Liver (tissue), 3 donors: ENCODE measurements around the gene HUS1B.

Experiments used
- CTCF ChIP-seq: fragments of 150-350 bp; IDR thresholded peaks from 2 replicates; pipeline ENCODE4 v1.5.1; 2017; ENCODE audit warnings: improper control_type of control experiment, low read depth, low read length; ENCODE audit not compliant: missing input control
- EGR1 ChIP-seq, 2 donors: IDR thresholded peaks; 2 replicates each; pipeline ENCODE4 v1.6.1; 2016 to 2018; ENCODE audit warnings: antibody characterized with exemption in 2 of 2, low read depth in 2 of 2
- FOXA1 ChIP-seq: IDR thresholded peaks from 2 replicates; pipeline ENCODE4 v1.6.1; 2016; ENCODE audit warnings: antibody characterized with exemption
- GABPA ChIP-seq, 2 donors: IDR thresholded peaks in 1 of 2; conservative IDR thresholded peaks in 1 of 2; 2 replicates each; pipeline ENCODE4 v1.6.1; 2016; ENCODE audit warnings: antibody characterized with exemption in 2 of 2, mild to moderate bottlenecking in 1 of 2, moderate library complexity in 1 of 2
- JUND ChIP-seq, 2 donors: IDR thresholded peaks; 2 replicates each; pipeline ENCODE4 v1.6.1; 2016; ENCODE audit warnings: antibody characterized with exemption in 2 of 2
- NR2F2 ChIP-seq: IDR thresholded peaks from 2 replicates; pipeline ENCODE4 v1.6.1; 2016; ENCODE audit warnings: antibody characterized with exemption
- RAD21 ChIP-seq, 2 donors: IDR thresholded peaks; 2 replicates each; pipeline ENCODE4 v1.6.1; 2016; ENCODE audit warnings: antibody characterized with exemption in 2 of 2, mild to moderate bottlenecking in 2 of 2
- SP1 ChIP-seq: IDR thresholded peaks from 2 replicates; pipeline ENCODE4 v1.6.1; 2018; ENCODE audit warnings: antibody characterized with exemption, mild to moderate bottlenecking
- TAF1 ChIP-seq: conservative IDR thresholded peaks from 2 replicates; pipeline ENCODE4 v1.6.1; 2016; ENCODE audit warnings: antibody characterized with exemption, mild to moderate bottlenecking
- YY1 ChIP-seq: IDR thresholded peaks from 2 replicates; pipeline ENCODE4 v1.6.1; 2016; ENCODE audit warnings: antibody characterized with exemption, mild to moderate bottlenecking
- ZBTB33 ChIP-seq: IDR thresholded peaks from 2 replicates; pipeline ENCODE4 v1.6.1; 2016; ENCODE audit warnings: antibody characterized with exemption
- TF ChIP-seq, protein P1 (sequence below): IDR thresholded peaks from 2 replicates; pipeline ENCODE4 v1.6.1; 2016; ENCODE audit warnings: antibody characterized with exemption
- TF ChIP-seq, protein P2 (sequence below): IDR thresholded peaks from 2 replicates; pipeline ENCODE4 v1.6.1; 2016; ENCODE audit warnings: antibody characterized with exemption, mild to moderate bottlenecking
- TF ChIP-seq, protein P3 (sequence below): IDR thresholded peaks from 2 replicates; pipeline ENCODE4 v1.6.1; 2016; ENCODE audit warnings: antibody characterized with exemption
- donor health status: healthy.
- donor health status: healthy.

DNA sequence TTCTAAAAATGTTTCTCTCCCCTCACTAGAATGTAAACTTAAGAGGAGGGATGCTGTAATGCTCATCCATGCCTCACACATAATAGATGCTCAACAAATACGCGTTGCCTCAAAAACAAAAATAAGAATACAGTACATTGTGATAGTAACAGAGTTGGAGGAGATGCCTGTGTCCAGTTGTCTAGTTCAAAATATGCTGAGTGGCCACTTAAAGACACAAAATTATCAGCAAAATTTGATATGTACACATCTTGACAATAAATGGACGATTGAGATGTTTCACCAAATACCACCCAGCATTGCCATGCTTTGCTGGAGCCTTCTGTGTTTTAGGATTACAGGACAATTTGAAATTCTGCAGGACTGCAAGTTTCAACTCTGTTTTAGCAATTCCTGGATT lies 43.6 kb upstream of the HUS1B start:
- TF ChIP-seq CTCF (no peak), TAF1 (no peak), YY1 (no peak), ZBTB33 (no peak), RAD21 (IDR thresholded peaks at IDR 0.05) (no peak), NR2F2 (no peak), SP1 (no peak), EGR1 (IDR thresholded peaks at IDR 0.05; ENCODE audit: low read depth in 2 of 2) (no peak), GABPA (IDR thresholded peaks at IDR 0.05 in 1 of 2, conservative IDR thresholded peaks at IDR 0.05 in 1 of 2) (no peak), FOXA1 (no peak), JUND (IDR thresholded peaks at IDR 0.05) (no peak)
- TF ChIP-seq, protein P1, sequence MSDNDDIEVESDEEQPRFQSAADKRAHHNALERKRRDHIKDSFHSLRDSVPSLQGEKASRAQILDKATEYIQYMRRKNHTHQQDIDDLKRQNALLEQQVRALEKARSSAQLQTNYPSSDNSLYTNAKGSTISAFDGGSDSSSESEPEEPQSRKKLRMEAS, result no peak
- TF ChIP-seq, protein P2, sequence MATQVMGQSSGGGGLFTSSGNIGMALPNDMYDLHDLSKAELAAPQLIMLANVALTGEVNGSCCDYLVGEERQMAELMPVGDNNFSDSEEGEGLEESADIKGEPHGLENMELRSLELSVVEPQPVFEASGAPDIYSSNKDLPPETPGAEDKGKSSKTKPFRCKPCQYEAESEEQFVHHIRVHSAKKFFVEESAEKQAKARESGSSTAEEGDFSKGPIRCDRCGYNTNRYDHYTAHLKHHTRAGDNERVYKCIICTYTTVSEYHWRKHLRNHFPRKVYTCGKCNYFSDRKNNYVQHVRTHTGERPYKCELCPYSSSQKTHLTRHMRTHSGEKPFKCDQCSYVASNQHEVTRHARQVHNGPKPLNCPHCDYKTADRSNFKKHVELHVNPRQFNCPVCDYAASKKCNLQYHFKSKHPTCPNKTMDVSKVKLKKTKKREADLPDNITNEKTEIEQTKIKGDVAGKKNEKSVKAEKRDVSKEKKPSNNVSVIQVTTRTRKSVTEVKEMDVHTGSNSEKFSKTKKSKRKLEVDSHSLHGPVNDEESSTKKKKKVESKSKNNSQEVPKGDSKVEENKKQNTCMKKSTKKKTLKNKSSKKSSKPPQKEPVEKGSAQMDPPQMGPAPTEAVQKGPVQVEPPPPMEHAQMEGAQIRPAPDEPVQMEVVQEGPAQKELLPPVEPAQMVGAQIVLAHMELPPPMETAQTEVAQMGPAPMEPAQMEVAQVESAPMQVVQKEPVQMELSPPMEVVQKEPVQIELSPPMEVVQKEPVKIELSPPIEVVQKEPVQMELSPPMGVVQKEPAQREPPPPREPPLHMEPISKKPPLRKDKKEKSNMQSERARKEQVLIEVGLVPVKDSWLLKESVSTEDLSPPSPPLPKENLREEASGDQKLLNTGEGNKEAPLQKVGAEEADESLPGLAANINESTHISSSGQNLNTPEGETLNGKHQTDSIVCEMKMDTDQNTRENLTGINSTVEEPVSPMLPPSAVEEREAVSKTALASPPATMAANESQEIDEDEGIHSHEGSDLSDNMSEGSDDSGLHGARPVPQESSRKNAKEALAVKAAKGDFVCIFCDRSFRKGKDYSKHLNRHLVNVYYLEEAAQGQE, result no peak
- TF ChIP-seq, protein P3, sequence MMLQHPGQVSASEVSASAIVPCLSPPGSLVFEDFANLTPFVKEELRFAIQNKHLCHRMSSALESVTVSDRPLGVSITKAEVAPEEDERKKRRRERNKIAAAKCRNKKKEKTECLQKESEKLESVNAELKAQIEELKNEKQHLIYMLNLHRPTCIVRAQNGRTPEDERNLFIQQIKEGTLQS, result no peak
